HG03432 (cell line): ENCODE data around the gene APEH.
A peak's percentile ranks its signal among the peaks of the same experiment; 100 is the strongest.
"Not testable (repeated sequence)": the region's sequence is repeated elsewhere in the genome, so short reads cannot be mapped to it uniquely, and the experiment has no call there.

Experiments
- ATAC-seq: cut with Tn5 transposase; IDR thresholded peaks from one replicate; pipeline ENCODE4 v1.9.1; 2021; ENCODE audit warnings: mild to moderate bottlenecking, moderate library complexity; ENCODE audit not compliant: unreplicated experiment

The APEH gene

GRCh38 chr3:49689046-49689907, 15.1 kb downstream of the APEH start, which contains the start of the genes MST1 and RNF123:
Gene MST1 (minus strand): TSS chr3:49689474. CDS start chr3:49688691, 783 bp downstream.
Gene RNF123 (plus strand): TSS chr3:49689557. CDS start chr3:49691166, 1,609 bp downstream.
- ATAC-seq = peak; percentile 67

GRCh38 chr3:49689908-49690624, 15.9 kb downstream of the APEH start:
- not testable (repeated sequence) for ATAC-seq

GRCh38 chr3:49690856-49691255, 16.7 kb downstream of the APEH start:
- not testable (repeated sequence) for ATAC-seq

- ATAC-seq = not testable (repeated sequence)
Observed at GRCh38 chr3:49691481-49691880, 17.3 kb downstream of the APEH start.

GRCh38 chr3:49694409-49695070, 20.4 kb downstream of the APEH start:
- ATAC-seq = not testable (repeated sequence)

GRCh38 chr3:49695350-49696015, 21.3 kb downstream of the APEH start:
- not testable (repeated sequence) for ATAC-seq

- ATAC-seq = no peak
Observed at GRCh38 chr3:49699281-49699979, 25.3 kb downstream of the APEH start.

- no peak for ATAC-seq
Observed at GRCh38 chr3:49700014-49700413, 25.9 kb downstream of the APEH start.

GRCh38 chr3:49700453-49701128, 26.4 kb downstream of the APEH start:
- no peak for ATAC-seq

- no peak for ATAC-seq
Observed at GRCh38 chr3:49701388-49702077, 27.4 kb downstream of the APEH start.

GRCh38 chr3:49702672-49703071, 28.5 kb downstream of the APEH start:
- ATAC-seq = no peak

GRCh38 chr3:49703443-49703927, 29.3 kb downstream of the APEH start:
- peak; percentile 62 for ATAC-seq

- ATAC-seq = no peak
Observed at GRCh38 chr3:49703956-49704355, 29.8 kb downstream of the APEH start.

GRCh38 chr3:49704629-49705028, 30.5 kb downstream of the APEH start:
- no peak for ATAC-seq

- no peak for ATAC-seq
Observed at GRCh38 chr3:49705390-49705960, 31.3 kb downstream of the APEH start.

- no peak for ATAC-seq
Observed at GRCh38 chr3:49706456-49707112, 32.4 kb downstream of the APEH start.

GRCh38 chr3:49707113-49707480, 32.9 kb downstream of the APEH start:
- ATAC-seq = no peak

GRCh38 chr3:49709852-49710251, 35.7 kb downstream of the APEH start:
- no peak for ATAC-seq
